HFF-Myc (cell line): Measurements from ENCODE around the gene TTLL12.

ENCODE experiments used
- DNase-seq: peaks from one replicate; pipeline ENCODE4 v3.0.0-alpha.2; 2011; ENCODE audit warnings: low read depth; ENCODE audit errors: extremely low read depth
- H3K4me3 ChIP-seq: replicated peaks from 2 replicates; pipeline ENCODE4 v1.5.1; 2011; ENCODE audit warnings: low read depth, mild to moderate bottlenecking, control low read depth, low read length
- TF ChIP-seq, protein P1 (sequence below): IDR thresholded peaks from 2 replicates; pipeline ENCODE4 v1.5.1; 2012; ENCODE audit warnings: mild to moderate bottlenecking, low read depth, low read length, control low read depth; ENCODE audit errors: missing control alignments

Gene TTLL12

DNA sequence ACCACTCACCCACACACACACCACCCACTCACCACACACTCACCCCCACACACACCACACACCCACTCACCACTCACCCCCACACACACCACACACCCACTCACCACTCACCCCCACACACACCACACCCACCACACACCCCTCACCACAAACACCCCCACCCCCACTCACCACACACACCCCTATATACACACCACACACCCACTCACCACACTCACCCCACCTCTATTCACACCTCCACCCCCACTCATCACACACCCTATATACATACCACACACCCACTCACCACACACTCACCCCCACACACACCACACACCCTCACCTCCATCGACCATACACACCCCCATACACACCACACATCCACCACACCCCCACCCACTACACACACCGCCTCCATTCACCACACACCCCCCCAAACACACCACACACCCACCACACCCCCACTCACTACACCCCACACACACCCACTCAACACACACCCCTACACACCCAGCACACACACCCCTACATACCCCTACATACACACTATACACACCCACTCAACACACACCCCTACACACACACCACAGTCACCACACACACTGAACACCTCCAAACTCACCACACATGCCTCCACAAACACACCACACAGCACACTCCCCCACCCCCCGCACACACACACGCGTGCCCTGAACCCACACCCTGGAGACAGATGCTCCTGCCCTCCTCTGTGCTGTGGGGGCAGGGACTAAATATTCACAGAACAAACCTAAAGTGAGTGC is 19.0 kb upstream of the TTLL12 start:
- no peak overlapping the region for H3K4me3 ChIP-seq
- TF ChIP-seq, protein P1, sequence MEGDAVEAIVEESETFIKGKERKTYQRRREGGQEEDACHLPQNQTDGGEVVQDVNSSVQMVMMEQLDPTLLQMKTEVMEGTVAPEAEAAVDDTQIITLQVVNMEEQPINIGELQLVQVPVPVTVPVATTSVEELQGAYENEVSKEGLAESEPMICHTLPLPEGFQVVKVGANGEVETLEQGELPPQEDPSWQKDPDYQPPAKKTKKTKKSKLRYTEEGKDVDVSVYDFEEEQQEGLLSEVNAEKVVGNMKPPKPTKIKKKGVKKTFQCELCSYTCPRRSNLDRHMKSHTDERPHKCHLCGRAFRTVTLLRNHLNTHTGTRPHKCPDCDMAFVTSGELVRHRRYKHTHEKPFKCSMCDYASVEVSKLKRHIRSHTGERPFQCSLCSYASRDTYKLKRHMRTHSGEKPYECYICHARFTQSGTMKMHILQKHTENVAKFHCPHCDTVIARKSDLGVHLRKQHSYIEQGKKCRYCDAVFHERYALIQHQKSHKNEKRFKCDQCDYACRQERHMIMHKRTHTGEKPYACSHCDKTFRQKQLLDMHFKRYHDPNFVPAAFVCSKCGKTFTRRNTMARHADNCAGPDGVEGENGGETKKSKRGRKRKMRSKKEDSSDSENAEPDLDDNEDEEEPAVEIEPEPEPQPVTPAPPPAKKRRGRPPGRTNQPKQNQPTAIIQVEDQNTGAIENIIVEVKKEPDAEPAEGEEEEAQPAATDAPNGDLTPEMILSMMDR, result no peak
- no peak for DNase-seq

DNA sequence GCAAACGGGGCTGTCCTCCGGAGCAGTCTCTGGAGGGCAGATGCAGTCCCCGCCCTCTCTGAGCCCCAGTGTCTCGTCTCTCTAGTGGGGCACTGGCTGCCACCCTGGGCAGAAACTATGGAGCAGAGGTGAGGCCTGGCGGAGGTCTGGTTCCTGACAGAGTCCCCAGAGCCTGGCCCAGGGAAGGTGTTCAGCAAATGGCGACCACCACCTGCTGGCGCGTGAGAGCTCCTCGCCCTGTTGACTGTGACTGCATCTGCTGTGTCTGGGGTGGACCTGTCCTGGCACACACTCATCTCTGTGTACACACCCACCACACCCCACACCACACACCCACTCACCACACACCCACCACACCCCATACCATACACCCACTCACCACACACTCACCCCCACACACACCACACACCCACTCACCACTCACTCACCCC is 18.3 kb upstream of the TTLL12 start:
- DNase-seq, result no peak
- TF ChIP-seq, protein P1, result no peak
- H3K4me3 ChIP-seq, result no peak overlapping the region

DNA sequence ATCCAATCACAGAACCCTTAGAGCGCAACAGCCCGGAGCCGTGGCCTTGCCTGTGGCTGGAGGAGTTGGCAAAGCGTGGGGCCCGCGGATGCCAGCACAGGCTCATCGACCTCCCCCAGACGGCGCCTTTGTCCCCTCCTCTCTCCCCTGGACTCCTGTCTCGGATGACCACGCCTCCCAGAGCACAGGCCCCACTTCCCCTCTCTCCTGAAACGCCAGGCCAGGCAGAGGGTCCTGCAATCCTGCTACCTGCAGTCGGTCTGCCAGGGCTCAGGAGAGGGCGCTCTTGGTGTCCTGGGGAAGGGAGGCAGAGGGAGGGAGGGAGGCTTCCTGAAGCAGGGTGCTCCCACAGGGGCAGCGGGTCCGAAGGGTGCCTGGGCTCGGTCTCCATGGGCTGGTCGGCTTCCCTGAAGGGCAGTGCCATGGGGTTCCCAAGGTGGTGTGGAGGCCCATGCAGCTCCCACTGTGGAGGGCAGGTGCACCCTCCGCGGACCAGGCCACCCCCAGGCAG is 16.6 kb upstream of the TTLL12 start:
- no peak for DNase-seq
- no peak overlapping the region for H3K4me3 ChIP-seq

DNA sequence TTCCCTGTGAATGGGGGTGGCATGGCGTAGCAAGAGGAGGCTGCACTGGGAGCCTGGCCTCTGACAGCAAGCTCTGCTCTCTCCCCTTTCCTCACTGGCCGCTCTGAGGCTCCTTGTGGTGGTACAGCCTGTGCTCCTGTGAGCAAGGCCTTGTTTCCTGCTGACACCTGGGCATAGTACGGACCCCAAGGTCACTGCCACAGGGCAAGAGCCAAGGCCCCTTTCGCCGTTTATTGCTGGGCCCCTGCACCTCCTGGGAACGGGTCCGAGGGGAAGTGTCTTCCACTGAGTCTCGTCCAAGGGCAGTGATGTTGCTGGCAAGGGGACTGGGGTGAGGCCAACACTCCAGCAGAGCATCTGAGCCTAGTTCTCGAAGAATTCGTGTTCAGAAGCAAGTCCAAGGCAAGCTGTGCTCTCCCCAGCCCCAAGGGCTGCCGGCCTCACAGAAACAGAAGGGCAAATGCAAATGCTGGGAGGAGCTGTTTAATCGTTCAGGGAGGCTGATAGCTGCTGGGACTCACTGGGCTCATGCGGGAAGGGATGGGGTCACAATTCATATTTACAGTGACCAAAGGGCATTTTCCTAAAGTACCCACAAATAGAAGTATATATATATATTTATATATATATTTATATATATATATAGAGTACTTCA is 15.9 kb upstream of the TTLL12 start:
- no peak for DNase-seq
- TF ChIP-seq, protein P1, result no peak
- no peak overlapping the region for H3K4me3 ChIP-seq

More for the DNA sequence above, 16.6 kb upstream of the TTLL12 start:
- TF ChIP-seq, protein P1, result no peak

DNA sequence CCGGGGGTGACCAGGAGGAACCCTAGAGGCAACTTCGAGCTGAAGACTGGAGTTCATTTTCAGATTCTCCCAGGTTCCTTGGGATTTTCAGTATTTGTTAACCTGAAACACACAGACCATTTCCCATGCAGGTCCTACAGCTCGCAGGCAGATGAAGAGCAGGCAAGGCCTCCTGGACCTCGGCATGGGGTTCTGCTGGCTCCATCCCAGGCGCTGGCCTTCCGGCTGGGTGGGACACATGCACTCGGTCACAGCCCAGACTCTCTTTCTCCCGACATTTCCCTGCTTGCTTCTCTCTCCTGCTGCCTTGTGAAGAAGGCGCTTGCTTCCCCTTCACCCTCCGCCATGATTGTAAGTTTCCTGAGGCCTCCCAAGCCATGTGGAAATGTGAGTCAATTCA is 15.4 kb upstream of the TTLL12 start:
- DNase-seq, result no peak
- TF ChIP-seq, protein P1, result no peak
- no peak overlapping the region for H3K4me3 ChIP-seq

DNA sequence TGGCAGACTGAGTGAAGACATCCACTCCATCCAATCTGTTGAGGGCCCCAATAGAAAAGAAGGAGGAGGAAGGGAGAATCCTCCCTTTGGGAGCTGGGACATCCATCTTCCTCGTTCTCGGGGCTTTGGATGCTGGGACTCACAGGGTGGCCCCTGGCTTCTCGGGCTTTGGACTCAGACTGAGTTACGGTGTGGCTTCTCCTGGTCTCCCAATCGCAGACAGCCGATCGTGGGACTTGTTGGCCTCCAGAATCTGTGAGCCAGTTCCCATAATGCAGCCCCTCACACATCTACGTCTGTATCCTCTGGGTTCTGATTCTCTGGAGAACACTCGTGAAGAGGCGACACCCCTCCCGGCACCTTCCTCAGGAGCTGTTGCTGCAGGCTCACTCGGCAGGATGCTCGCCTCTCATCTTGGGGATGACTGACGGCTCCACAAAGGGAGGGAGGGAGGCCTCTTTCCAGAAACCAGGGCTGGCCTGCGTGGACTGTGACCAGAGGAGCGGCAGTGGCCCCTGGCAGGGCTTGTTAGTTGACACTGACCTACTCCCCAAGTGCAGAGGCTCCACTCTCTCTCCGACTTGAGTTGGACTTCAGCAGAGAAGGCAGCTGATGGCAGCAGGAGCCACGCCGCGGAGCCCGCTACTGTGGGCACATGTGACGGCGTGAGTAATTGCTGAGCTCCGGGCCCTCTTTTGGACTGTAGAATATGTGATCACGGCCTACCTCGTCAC is 14.7 kb upstream of the TTLL12 start:
- DNase-seq, result no peak
- TF ChIP-seq, protein P1, result no peak
- no peak overlapping the region for H3K4me3 ChIP-seq
